Stomach (tissue), 9 donors: ENCODE results near the gene IBTK. TPM values are rescaled to one million over a fixed set of nuclear protein-coding genes. Genes with fewer than 3 reads are reported as not detected.
A peak's percentile ranks its signal among the peaks of the same experiment; 100 is the strongest.

Experiments used
- DNase-seq, 2 donors: peaks; one replicate each; pipeline versions ENCODE4 v3.0.0 to v3.0.0-alpha.2; 2013 to 2019
- H3K27ac ChIP-seq, 5 donors: fragments of 200-600 bp in 4 of 5; sonication (generic) in 4 of 5; one replicate each; pipeline ENCODE4 v1.5.1; 2013 to 2019; ENCODE audit warnings: mild to moderate bottlenecking in 1 of 5, moderate library complexity in 1 of 5
- H3K27me3 ChIP-seq, 3 donors: fragments of 200-600 bp; sonication (generic); one replicate each; pipeline ENCODE4 v1.5.1; 2017 to 2019; ENCODE audit warnings: mixed run types in 1 of 3
- H3K36me3 ChIP-seq, 4 donors: fragments of 200-600 bp; sonication (generic); 1 replicate in 3 of 4; 2 replicates in 1 of 4; pipeline ENCODE4 v1.5.1; 2016 to 2019
- H3K4me1 ChIP-seq, 4 donors: fragments of 200-600 bp; sonication (generic); one replicate each; pipeline ENCODE4 v1.5.1; 2016 to 2019
- H3K4me3 ChIP-seq, 4 donors: fragments of 200-600 bp; sonication (generic) in 3 of 4; one replicate each; pipeline ENCODE4 v1.5.1; 2016 to 2019; ENCODE audit warnings: mild to moderate bottlenecking in 1 of 4
- H3K9me3 ChIP-seq, 4 donors: fragments of 200-600 bp; sonication (generic); one replicate each; pipeline ENCODE4 v1.5.1; 2016 to 2019
- EP300 ChIP-seq: sonication (generic); formaldehyde crosslinking; IDR thresholded peaks from one replicate; pipeline ENCODE4 v1.6.1; 2017; ENCODE audit warnings: antibody characterized with exemption
- POLR2A ChIP-seq, 4 donors: fragments of 450-650 bp; IDR thresholded peaks; one replicate each; pipeline ENCODE4 v1.6.1; 2016; ENCODE audit warnings: antibody characterized with exemption in 4 of 4, control low read depth in 2 of 4, mild to moderate bottlenecking in 1 of 4, moderate library complexity in 1 of 4
- POLR2AphosphoS5 ChIP-seq, 3 donors: sonication (generic); formaldehyde crosslinking; IDR thresholded peaks; one replicate each; pipeline ENCODE4 v1.6.1; 2016; ENCODE audit warnings: antibody characterized with exemption in 3 of 3
- WGBS, 5 donors: extraction: QIAGEN DNeasy Blood & Tissue Kit in 3 of 5; methylation state at CpG; one replicate each; pipeline versions ENCODE4 v1.1.5 to v1.1.7; 2013 to 2018; 5-methylcytosine and 5-hydroxymethylcytosine counted together
- intact Hi-C: fragments of 100-400 bp; cut with DNase I; formaldehyde crosslinking; loops from one replicate; pipeline ENCODE4 v1.15.1; 2023; ENCODE audit warnings: low total_unique reads
- polyA plus RNA-seq, 3 donors: library from polyadenylated mRNA; stranded (reverse); fragments of 200-250 nt; gene quantifications; one replicate each; pipeline ENCODE4 v1.2.3, GENCODE V29; 2013
- total RNA-seq, 5 donors: library from RNA; depleted of rRNA; stranded (reverse); fragments of >200 nt; gene quantifications; one replicate each; pipeline versions ENCODE4 v1.1.0 to v1.2.3, GENCODE V29; 2014 to 2016
- TF ChIP-seq, protein P1 (sequence below), 7 experiments: fragments of 450-650 bp in 4 of 7; fragments of 200-600 bp in 3 of 7; sonication (generic) in 3 of 7; IDR thresholded peaks; one replicate each; pipeline ENCODE4 v1.5.1; 2016 to 2019; ENCODE audit warnings: antibody characterized with exemption in 7 of 7, control low read depth in 2 of 7, mild to moderate bottlenecking in 1 of 7
- donor health status: healthy with polysubstance abuse.
- donor health status: Bipolar disorder and iron deficiency.
- donor health status: healthy.

Gene IBTK
- total and polyA plus RNA-seq, 8 donors: 15.9 to 93.4 (median 31.1) TPM

- peak in 1 of 2 donors; percentile 27 for DNase-seq
- no peak overlapping the region for H3K4me3 ChIP-seq
- intact Hi-C loops: no loop called here
These were observed 103.3 kb downstream of the IBTK start for GRCh38 chr6:82144007-82144851.

DNA sequence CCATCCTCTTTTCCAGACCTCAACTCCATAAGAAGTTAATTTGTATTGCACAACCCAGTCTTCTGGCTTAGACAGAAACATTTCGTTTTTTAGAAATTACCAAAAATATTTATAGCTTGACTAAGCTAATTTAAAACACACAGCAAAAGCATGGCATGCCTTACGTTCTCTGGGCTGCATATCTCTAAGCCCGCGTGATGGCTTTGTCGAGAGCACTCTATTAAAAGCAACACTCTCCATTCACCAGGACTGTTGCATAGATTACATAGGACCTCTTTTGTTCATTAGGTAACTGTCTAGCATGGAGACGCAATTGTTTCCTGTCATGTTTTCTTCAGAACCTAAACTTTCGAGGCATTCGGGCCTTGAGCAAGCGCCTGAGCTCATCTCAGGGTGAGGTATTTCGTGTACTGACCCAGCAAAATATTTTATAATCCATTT, 104.5 kb downstream of the IBTK start:
- 80 to 87% (median 85%) methylated on average over 10 of the region's 10 CpGs for WGBS, 5 donors
- H3K4me3 ChIP-seq: no peak overlapping the region
- no peak overlapping the region for H3K27ac ChIP-seq
- TF ChIP-seq EP300: no peak
- no peak for TF ChIP-seq POLR2AphosphoS5 (IDR thresholded peaks at IDR 0.05)
- TF ChIP-seq, protein P1, sequence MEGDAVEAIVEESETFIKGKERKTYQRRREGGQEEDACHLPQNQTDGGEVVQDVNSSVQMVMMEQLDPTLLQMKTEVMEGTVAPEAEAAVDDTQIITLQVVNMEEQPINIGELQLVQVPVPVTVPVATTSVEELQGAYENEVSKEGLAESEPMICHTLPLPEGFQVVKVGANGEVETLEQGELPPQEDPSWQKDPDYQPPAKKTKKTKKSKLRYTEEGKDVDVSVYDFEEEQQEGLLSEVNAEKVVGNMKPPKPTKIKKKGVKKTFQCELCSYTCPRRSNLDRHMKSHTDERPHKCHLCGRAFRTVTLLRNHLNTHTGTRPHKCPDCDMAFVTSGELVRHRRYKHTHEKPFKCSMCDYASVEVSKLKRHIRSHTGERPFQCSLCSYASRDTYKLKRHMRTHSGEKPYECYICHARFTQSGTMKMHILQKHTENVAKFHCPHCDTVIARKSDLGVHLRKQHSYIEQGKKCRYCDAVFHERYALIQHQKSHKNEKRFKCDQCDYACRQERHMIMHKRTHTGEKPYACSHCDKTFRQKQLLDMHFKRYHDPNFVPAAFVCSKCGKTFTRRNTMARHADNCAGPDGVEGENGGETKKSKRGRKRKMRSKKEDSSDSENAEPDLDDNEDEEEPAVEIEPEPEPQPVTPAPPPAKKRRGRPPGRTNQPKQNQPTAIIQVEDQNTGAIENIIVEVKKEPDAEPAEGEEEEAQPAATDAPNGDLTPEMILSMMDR (IDR thresholded peaks at IDR 0.05): no peak
- TF ChIP-seq POLR2A (IDR thresholded peaks at IDR 0.05): no peak
- H3K4me1 ChIP-seq: peaks cover 0 to 19% (median 10%) of the 10 kb centered on the region in 4 donors
- intact Hi-C loops: no loop called here
- no peaks in the 10 kb centered on the region for H3K36me3 ChIP-seq
- H3K27me3 ChIP-seq: no peaks in the 10 kb centered on the region
- H3K9me3 ChIP-seq: no peaks in the 10 kb centered on the region
- no peak for DNase-seq

More at GRCh38 chr6:82144007-82144851, 103.3 kb downstream of the IBTK start:
- Histone ChIP-seq H3K9me3 (no peaks in the 10 kb centered on the region), H3K4me1 (peaks cover 0 to 19% (median 10%) of the 10 kb centered on the region in 4 donors), H3K27me3 (no peaks in the 10 kb centered on the region), H3K27ac (peak overlapping the region in 3 of 5 donors; percentile 3 to 55 (median 3)), H3K36me3 (no peaks in the 10 kb centered on the region)
- 43 to 59% (median 50%) methylated on average over 8 of the region's 8 CpGs for WGBS, 5 donors
- TF ChIP-seq, protein P1 (IDR thresholded peaks at IDR 0.05): no peak
- peak in 1 of 3 donors; percentile 46 for TF ChIP-seq POLR2AphosphoS5 (IDR thresholded peaks at IDR 0.05)
- no peak for TF ChIP-seq EP300
- no peak for TF ChIP-seq POLR2A (IDR thresholded peaks at IDR 0.05)

- no peak overlapping the region for H3K4me3 ChIP-seq
- no peak overlapping the region for H3K27ac ChIP-seq
- no peaks in the 10 kb centered on the region for H3K9me3 ChIP-seq
- no peak for DNase-seq
- TF ChIP-seq, protein P1 (IDR thresholded peaks at IDR 0.05): no peak
- TF ChIP-seq EP300 (no peak), POLR2A (IDR thresholded peaks at IDR 0.05) (no peak), POLR2AphosphoS5 (IDR thresholded peaks at IDR 0.05) (no peak)
- intact Hi-C loops: no loop called here
- WGBS, 5 donors: 89 to 99% (median 97%) methylated on average over 4 of the region's 4 CpGs
- H3K4me1 ChIP-seq: peaks cover 0 to 19% (median 10%) of the 10 kb centered on the region in 4 donors
- no peaks in the 10 kb centered on the region for H3K27me3 ChIP-seq
- H3K36me3 ChIP-seq: no peaks in the 10 kb centered on the region
These were observed 105.0 kb downstream of the IBTK start for GRCh38 chr6:82142524-82142923.

DNA sequence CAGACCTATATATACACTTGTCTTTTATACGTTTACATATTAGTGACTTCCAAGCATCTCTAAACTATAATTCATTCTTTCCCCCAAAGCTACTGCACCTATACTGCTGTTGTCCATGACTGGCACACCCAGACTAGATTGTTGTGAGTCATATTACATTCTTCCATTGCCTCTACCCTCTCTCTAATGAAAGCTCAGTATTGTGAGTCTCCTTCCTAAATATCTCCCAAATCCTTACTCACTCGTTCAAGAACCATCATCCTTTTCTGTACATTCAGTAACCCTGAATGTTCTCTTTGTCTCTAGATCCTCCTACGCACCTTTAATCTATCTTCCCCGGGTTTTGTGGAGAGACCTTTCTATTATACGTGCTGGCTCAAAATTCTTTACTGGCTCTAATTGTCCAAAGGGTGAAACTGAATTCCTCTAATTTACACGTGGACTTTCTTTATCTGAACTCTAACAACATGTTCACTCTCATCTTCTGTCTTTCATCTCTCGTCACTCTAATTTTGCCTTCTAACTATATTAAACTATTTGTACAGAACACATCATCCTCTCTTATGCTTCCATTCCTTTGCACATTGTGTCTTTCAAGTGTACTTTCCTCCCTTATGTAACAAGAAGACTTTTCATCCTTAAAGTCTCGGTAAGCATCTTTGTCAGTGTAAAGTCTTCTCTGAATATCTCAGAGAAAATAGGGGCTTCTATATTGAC, 109.3 kb downstream of the IBTK start:
- Histone ChIP-seq H3K27ac (no peak overlapping the region), H3K4me3 (no peak overlapping the region), H3K4me1 (no peaks in the 10 kb centered on the region), H3K9me3 (no peaks in the 10 kb centered on the region), H3K36me3 (no peaks in the 10 kb centered on the region), H3K27me3 (no peaks in the 10 kb centered on the region)
- WGBS, 5 donors: 69 to 89% (median 83%) methylated on average over 8 of the region's 8 CpGs
- DNase-seq: no peak
- intact Hi-C loops: no loop called here
- TF ChIP-seq POLR2A (IDR thresholded peaks at IDR 0.05): no peak
- TF ChIP-seq, protein P1 (IDR thresholded peaks at IDR 0.05): no peak
- no peak for TF ChIP-seq POLR2AphosphoS5 (IDR thresholded peaks at IDR 0.05)
- TF ChIP-seq EP300: no peak
